ENCODE results near the gene RNF167. TPM values are rescaled to one million over a fixed set of nuclear protein-coding genes. Genes with fewer than 3 reads are reported as not detected.
"Not testable (repeated sequence)": the region's sequence is repeated elsewhere in the genome, so short reads cannot be mapped to it uniquely, and the experiment has no call there.

RNF167 gene
- polyA plus RNA-seq, 1 donor from 2014 or later, result 64.1 TPM

DNA sequence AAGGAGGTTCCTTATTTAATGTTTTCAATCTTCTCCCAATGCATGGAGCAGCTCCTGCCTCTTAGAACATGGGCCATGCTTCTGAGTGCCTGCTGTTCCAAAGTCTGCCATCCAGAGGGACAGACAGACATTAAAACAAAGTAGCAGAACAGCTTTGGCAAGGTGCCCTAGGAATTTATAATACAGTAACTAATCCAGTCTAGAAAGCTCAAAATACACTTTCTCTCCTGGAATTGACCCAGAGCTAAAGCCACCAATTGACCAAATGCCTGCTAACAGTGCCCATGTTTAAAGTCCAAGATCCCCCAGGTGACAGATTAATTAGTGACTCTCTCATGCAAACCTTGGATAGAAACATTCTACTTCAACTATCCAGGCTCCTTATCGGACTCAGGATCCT is 26.1 kb upstream of the RNF167 start:
- TF ChIP-seq EP300 (conservative IDR thresholded peaks at IDR 0.05; ENCODE audit: poor library complexity, severe bottlenecking) (no peak), EZH2 (IDR thresholded peaks at IDR 0.05; ENCODE audit: borderline replicate concordance, insufficient read depth, low read length, poor library complexity, severe bottlenecking) (no peak), SMC3 (conservative IDR thresholded peaks at IDR 0.05; ENCODE audit: poor library complexity) (no peak)
- TF ChIP-seq, protein P1, sequence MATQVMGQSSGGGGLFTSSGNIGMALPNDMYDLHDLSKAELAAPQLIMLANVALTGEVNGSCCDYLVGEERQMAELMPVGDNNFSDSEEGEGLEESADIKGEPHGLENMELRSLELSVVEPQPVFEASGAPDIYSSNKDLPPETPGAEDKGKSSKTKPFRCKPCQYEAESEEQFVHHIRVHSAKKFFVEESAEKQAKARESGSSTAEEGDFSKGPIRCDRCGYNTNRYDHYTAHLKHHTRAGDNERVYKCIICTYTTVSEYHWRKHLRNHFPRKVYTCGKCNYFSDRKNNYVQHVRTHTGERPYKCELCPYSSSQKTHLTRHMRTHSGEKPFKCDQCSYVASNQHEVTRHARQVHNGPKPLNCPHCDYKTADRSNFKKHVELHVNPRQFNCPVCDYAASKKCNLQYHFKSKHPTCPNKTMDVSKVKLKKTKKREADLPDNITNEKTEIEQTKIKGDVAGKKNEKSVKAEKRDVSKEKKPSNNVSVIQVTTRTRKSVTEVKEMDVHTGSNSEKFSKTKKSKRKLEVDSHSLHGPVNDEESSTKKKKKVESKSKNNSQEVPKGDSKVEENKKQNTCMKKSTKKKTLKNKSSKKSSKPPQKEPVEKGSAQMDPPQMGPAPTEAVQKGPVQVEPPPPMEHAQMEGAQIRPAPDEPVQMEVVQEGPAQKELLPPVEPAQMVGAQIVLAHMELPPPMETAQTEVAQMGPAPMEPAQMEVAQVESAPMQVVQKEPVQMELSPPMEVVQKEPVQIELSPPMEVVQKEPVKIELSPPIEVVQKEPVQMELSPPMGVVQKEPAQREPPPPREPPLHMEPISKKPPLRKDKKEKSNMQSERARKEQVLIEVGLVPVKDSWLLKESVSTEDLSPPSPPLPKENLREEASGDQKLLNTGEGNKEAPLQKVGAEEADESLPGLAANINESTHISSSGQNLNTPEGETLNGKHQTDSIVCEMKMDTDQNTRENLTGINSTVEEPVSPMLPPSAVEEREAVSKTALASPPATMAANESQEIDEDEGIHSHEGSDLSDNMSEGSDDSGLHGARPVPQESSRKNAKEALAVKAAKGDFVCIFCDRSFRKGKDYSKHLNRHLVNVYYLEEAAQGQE (IDR thresholded peaks at IDR 0.05; ENCODE audit: borderline replicate concordance), result no peak
- Histone ChIP-seq H3K27ac (ENCODE audit: low read length) (no peak overlapping the region), H2AFZ (ENCODE audit: low read depth, low read length) (no peak overlapping the region), H3K79me2 (replicated peaks; ENCODE audit: insufficient read depth, low read length) (no peaks in the 10 kb centered on the region), H3K9me3 (ENCODE audit: low read length) (no peaks in the 10 kb centered on the region), H3K36me3 (ENCODE audit: insufficient read depth, low read length) (no peaks in the 10 kb centered on the region), H3K4me3 (ENCODE audit: low read length) (no peak overlapping the region), H3K4me2 (ENCODE audit: low read length) (no peak overlapping the region), H3F3A (ENCODE audit: insufficient read depth, low read length, poor library complexity, severe bottlenecking) (no peaks in the 10 kb centered on the region), H3K9ac (ENCODE audit: low read length) (no peak overlapping the region), H3K27me3 (ENCODE audit: insufficient read depth, low read depth, low read length) (no peaks in the 10 kb centered on the region), H4K20me1 (ENCODE audit: insufficient read depth) (no peaks in the 10 kb centered on the region), H3K9me2 (ENCODE audit: insufficient read depth, low read length) (no peaks in the 10 kb centered on the region)

- not testable (repeated sequence) for H3K9me2 ChIP-seq (ENCODE audit: insufficient read depth, low read length); H3K36me3 ChIP-seq (ENCODE audit: insufficient read depth, low read length); H4K20me1 ChIP-seq (ENCODE audit: insufficient read depth); H3K4me2 ChIP-seq (ENCODE audit: low read length); H3K4me3 ChIP-seq (ENCODE audit: low read length); H3K27ac ChIP-seq (ENCODE audit: low read length); H3K9ac ChIP-seq (ENCODE audit: low read length); H3K79me2 ChIP-seq (replicated peaks; ENCODE audit: insufficient read depth, low read length); H3K9me3 ChIP-seq (ENCODE audit: low read length); H3K27me3 ChIP-seq (ENCODE audit: insufficient read depth, low read depth, low read length); H3F3A ChIP-seq (ENCODE audit: insufficient read depth, low read length, poor library complexity, severe bottlenecking); H2AFZ ChIP-seq (ENCODE audit: low read depth, low read length)
These were observed 25.5 kb upstream of the RNF167 start for GRCh38 chr17:4914551-4914950.

GRCh38 chr17:4919511-4920047 is 20.5 kb upstream of the RNF167 start:
- H4K20me1 ChIP-seq (ENCODE audit: insufficient read depth), result no peaks in the 10 kb centered on the region
- no peak overlapping the region for H3K4me3 ChIP-seq (ENCODE audit: low read length)
- no peaks in the 10 kb centered on the region for H3K79me2 ChIP-seq (replicated peaks; ENCODE audit: insufficient read depth, low read length)
- no peak overlapping the region for H3K27ac ChIP-seq (ENCODE audit: low read length)
- no peaks in the 10 kb centered on the region for H3K9me3 ChIP-seq (ENCODE audit: low read length)
- H3K9ac ChIP-seq (ENCODE audit: low read length), result no peak overlapping the region
- H3K9me2 ChIP-seq (ENCODE audit: insufficient read depth, low read length), result no peaks in the 10 kb centered on the region
- no peaks in the 10 kb centered on the region for H3F3A ChIP-seq (ENCODE audit: insufficient read depth, low read length, poor library complexity, severe bottlenecking)
- H2AFZ ChIP-seq (ENCODE audit: low read depth, low read length), result no peak overlapping the region
- H3K27me3 ChIP-seq (ENCODE audit: insufficient read depth, low read depth, low read length), result no peaks in the 10 kb centered on the region
- no peaks in the 10 kb centered on the region for H3K36me3 ChIP-seq (ENCODE audit: insufficient read depth, low read length)
- TF ChIP-seq SMC3 (conservative IDR thresholded peaks at IDR 0.05; ENCODE audit: poor library complexity) (no peak), RAD21 (conservative IDR thresholded peaks at IDR 0.05) (no peak), MXI1 (conservative IDR thresholded peaks at IDR 0.05; ENCODE audit: poor library complexity, severe bottlenecking) (no peak)
- TF ChIP-seq, protein P2, sequence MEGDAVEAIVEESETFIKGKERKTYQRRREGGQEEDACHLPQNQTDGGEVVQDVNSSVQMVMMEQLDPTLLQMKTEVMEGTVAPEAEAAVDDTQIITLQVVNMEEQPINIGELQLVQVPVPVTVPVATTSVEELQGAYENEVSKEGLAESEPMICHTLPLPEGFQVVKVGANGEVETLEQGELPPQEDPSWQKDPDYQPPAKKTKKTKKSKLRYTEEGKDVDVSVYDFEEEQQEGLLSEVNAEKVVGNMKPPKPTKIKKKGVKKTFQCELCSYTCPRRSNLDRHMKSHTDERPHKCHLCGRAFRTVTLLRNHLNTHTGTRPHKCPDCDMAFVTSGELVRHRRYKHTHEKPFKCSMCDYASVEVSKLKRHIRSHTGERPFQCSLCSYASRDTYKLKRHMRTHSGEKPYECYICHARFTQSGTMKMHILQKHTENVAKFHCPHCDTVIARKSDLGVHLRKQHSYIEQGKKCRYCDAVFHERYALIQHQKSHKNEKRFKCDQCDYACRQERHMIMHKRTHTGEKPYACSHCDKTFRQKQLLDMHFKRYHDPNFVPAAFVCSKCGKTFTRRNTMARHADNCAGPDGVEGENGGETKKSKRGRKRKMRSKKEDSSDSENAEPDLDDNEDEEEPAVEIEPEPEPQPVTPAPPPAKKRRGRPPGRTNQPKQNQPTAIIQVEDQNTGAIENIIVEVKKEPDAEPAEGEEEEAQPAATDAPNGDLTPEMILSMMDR (IDR thresholded peaks at IDR 0.05; ENCODE audit: poor library complexity, severe bottlenecking), result no peak
- no peak overlapping the region for H3K4me2 ChIP-seq (ENCODE audit: low read length)
